ENCODE results near the gene PPEF1. TPM values are rescaled to one million over a fixed set of nuclear protein-coding genes. Genes with fewer than 3 reads are reported as not detected.

Gene PPEF1
- total RNA-seq, 1 experiment from 2014 or later = 0.52 TPM

DNA sequence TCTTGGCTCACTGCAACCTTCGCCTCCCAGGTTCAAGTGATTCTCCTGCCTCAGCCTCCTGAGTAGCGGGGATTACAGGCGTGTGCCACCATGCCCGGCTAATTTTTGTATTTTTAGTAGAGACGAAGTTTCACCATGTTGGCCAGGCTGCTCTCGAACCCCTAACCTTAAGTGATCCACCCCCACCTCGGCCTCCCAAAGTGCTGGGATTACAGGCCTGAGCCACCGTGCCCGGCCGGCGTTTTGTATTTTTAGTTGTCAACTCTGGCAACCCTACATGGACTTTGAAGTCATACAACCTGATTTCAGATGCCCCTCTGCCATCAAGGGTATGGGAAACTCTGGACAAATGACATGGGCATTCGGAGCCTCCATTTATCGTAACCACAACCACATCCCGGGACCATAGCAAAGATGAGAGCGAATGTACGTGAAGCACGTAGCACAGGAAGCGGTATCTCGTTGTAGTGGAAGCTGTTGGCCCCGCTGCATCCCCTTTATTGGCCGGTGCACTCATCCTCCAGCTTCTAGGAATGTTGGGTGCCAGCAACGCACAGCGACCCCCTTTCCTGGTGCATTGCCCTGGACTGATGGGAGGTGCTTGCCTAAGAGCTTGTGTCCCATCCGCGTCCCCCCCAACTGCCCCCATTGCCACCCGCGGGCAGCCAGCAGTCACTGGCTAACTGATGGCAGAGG, 167.3 kb downstream of the PPEF1 start:
- Histone ChIP-seq H3K4me1 (ENCODE audit: insufficient read depth, low read length) (no peaks in the 10 kb centered on the region), H2AK5ac (ENCODE audit: insufficient read length, low read length) (no peak overlapping the region), H3T11ph (ENCODE audit: low read length) (no peak overlapping the region), H3K79me1 (ENCODE audit: insufficient read depth, low read depth, low read length, poor library complexity, severe bottlenecking) (no peaks in the 10 kb centered on the region), H2BK15ac (ENCODE audit: low read depth, low read length) (no peak overlapping the region), H3K79me2 (ENCODE audit: insufficient read depth, low read length) (no peaks in the 10 kb centered on the region), H3K9ac (ENCODE audit: extremely low read depth, insufficient read length, low read length) (no peak overlapping the region), H2BK5ac (ENCODE audit: insufficient read length, low read length) (no peak overlapping the region), H3K4ac (ENCODE audit: low read depth, low read length) (no peak overlapping the region), H4K5ac (ENCODE audit: insufficient read length, low read depth, low read length) (no peak overlapping the region), H3K18ac (ENCODE audit: insufficient read length, low read depth, low read length) (no peak overlapping the region), H2AFZ (ENCODE audit: low read length) (no peak overlapping the region), H4K20me1 (ENCODE audit: control insufficient read depth, insufficient read depth, insufficient read length) (no peaks in the 10 kb centered on the region), H2BK120ac (ENCODE audit: low read depth, low read length, poor library complexity, severe bottlenecking) (no peak overlapping the region), H3K23ac (ENCODE audit: insufficient read length, low read depth, low read length) (no peak overlapping the region), H3K56ac (ENCODE audit: insufficient read length, low read depth, low read length) (no peak overlapping the region), H3K14ac (ENCODE audit: insufficient read depth, low read length) (no peak overlapping the region), H3K27ac (ENCODE audit: insufficient read length, low read depth, low read length) (no peak overlapping the region), H3K27me3 (ENCODE audit: insufficient read depth, low read length) (no peaks in the 10 kb centered on the region), H2BK20ac (ENCODE audit: low read depth, low read length, poor library complexity, severe bottlenecking) (no peak overlapping the region), H3K23me2 (ENCODE audit: insufficient read length, low read depth, low read length, poor library complexity, severe bottlenecking) (no peaks in the 10 kb centered on the region), H2BK12ac (ENCODE audit: insufficient read length, low read depth, low read length) (no peak overlapping the region), H4K91ac (ENCODE audit: insufficient read length, low read depth, low read length) (no peak overlapping the region), H3K9me3 (ENCODE audit: control insufficient read depth, low read depth, low read length) (peaks cover 43% of the 10 kb centered on the region), H3K4me2 (ENCODE audit: insufficient read depth, insufficient read length, low read length) (no peak overlapping the region), H4K8ac (replicated peaks; ENCODE audit: insufficient read length, low read depth, low read length) (no peak overlapping the region)
- Mint-ChIP-seq H3K27me3 (ENCODE audit: low read depth) (peaks cover 2% of the 10 kb centered on the region), H3K4me3 (no peak overlapping the region), H3K36me3 (ENCODE audit: insufficient read depth in 1 of 3, low read depth in 3 of 3) (peaks cover 2 to 4% (median 3%) of the 10 kb centered on the region in 3 experiments; a peak in 5 of 7 replicates), H3K27ac (no peak overlapping the region), H3K9me3 (peaks cover 77 to 78% of the 10 kb centered on the region in 2 experiments), H3K4me1 (peaks cover 0 to 4% of the 10 kb centered on the region in 2 experiments; a peak in 1 of 4 replicates)
- DNase-seq = no peak
- WGBS (ENCODE audit: extremely low coverage, insufficient read length, low lambda C conversion rate) = no CpG with 5 or more reads among the region's 27 CpGs
- TF ChIP-seq, protein P1, sequence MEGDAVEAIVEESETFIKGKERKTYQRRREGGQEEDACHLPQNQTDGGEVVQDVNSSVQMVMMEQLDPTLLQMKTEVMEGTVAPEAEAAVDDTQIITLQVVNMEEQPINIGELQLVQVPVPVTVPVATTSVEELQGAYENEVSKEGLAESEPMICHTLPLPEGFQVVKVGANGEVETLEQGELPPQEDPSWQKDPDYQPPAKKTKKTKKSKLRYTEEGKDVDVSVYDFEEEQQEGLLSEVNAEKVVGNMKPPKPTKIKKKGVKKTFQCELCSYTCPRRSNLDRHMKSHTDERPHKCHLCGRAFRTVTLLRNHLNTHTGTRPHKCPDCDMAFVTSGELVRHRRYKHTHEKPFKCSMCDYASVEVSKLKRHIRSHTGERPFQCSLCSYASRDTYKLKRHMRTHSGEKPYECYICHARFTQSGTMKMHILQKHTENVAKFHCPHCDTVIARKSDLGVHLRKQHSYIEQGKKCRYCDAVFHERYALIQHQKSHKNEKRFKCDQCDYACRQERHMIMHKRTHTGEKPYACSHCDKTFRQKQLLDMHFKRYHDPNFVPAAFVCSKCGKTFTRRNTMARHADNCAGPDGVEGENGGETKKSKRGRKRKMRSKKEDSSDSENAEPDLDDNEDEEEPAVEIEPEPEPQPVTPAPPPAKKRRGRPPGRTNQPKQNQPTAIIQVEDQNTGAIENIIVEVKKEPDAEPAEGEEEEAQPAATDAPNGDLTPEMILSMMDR (conservative IDR thresholded peaks at IDR 0.05) = no peak

Measured in H9 (cell line).